HG03095 (cell line): Measurements from ENCODE around the gene COMMD3.
A peak's percentile ranks its signal among the peaks of the same experiment; 100 is the strongest.
"Not testable (repeated sequence)": the region's sequence is repeated elsewhere in the genome, so short reads cannot be mapped to it uniquely, and the experiment has no call there.

Experiments used
- ATAC-seq: cut with Tn5 transposase; IDR thresholded peaks from one replicate; pipeline ENCODE4 v1.9.1; 2021; ENCODE audit warnings: moderate library complexity; ENCODE audit not compliant: unreplicated experiment

COMMD3 gene

GRCh38 chr10:22316286-22317075 is at the start of gene COMMD3:
TSS of gene COMMD3 (plus strand) at chr10:22316388. CDS start at chr10:22316418, 30 bp downstream.
- peak; percentile 58 for ATAC-seq

GRCh38 chr10:22268503-22268902 is 47.7 kb upstream of the COMMD3 start:
- no peak for ATAC-seq

- ATAC-seq: no peak
Observed at GRCh38 chr10:22271786-22272185, 44.4 kb upstream of the COMMD3 start.

- no peak for ATAC-seq
Observed at GRCh38 chr10:22278441-22278782, 37.8 kb upstream of the COMMD3 start.

- ATAC-seq: no peak
Observed at GRCh38 chr10:22280078-22280477, 36.1 kb upstream of the COMMD3 start.

GRCh38 chr10:22285130-22285529 is 31.1 kb upstream of the COMMD3 start:
- no peak for ATAC-seq

GRCh38 chr10:22293747-22294404 is 22.3 kb upstream of the COMMD3 start:
- ATAC-seq: no peak

GRCh38 chr10:22294694-22295093 is 21.5 kb upstream of the COMMD3 start:
- ATAC-seq: no peak

GRCh38 chr10:22301193-22301592 is 15.0 kb upstream of the COMMD3 start:
- ATAC-seq: no peak

GRCh38 chr10:22303461-22303860 is 12.7 kb upstream of the COMMD3 start:
- ATAC-seq: no peak

GRCh38 chr10:22305721-22306120 is 10.5 kb upstream of the COMMD3 start:
- ATAC-seq: no peak

GRCh38 chr10:22308390-22308789 is 7.8 kb upstream of the COMMD3 start:
- ATAC-seq: peak; percentile 98

- no peak for ATAC-seq
Observed at GRCh38 chr10:22309180-22310000, 6.8 kb upstream of the COMMD3 start.

GRCh38 chr10:22310012-22310411 is 6.2 kb upstream of the COMMD3 start:
- not testable (repeated sequence) for ATAC-seq

GRCh38 chr10:22310928-22311327 is 5.3 kb upstream of the COMMD3 start:
- no peak for ATAC-seq

GRCh38 chr10:22314852-22315251 is 1.3 kb upstream of the COMMD3 start:
- no peak for ATAC-seq

GRCh38 chr10:22315455-22316285 is 518 bp upstream of the COMMD3 start:
- peak; percentile 16 for ATAC-seq

GRCh38 chr10:22317076-22317370 is 835 bp downstream of the COMMD3 start:
- ATAC-seq: peak; percentile 14

GRCh38 chr10:22317771-22318565 is 1.8 kb downstream of the COMMD3 start:
- ATAC-seq: no peak

- no peak for ATAC-seq
Observed at GRCh38 chr10:22318772-22319171, 2.6 kb downstream of the COMMD3 start.
